GM18508 (cell line): Measurements from ENCODE around the gene UNC13B.

Experiments used
- ATAC-seq: cut with Tn5 transposase; IDR thresholded peaks from one replicate; pipeline ENCODE4 v1.9.1; 2021; ENCODE audit warnings: moderate number of reproducible peaks; ENCODE audit not compliant: insufficient read depth, unreplicated experiment

Gene UNC13B

DNA sequence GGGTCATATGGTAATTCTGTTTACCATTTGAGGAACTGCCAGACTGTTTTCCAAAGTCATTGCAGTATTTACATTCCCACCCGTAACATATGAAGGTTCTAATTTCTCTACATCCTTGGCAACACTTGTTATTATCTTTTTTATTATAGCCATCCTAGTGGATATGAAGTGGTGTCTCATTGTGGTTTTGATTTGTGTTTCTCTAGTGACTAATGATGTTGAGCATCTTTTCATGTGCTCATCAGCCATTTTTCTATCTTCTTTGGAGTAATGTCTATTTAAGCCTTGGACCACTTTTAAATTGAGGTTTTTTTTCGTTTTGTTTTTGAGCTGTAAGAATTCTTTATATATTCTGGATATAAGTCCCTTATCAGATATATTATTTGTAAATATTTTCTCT is 195.3 kb downstream of the UNC13B start:
- ATAC-seq: no peak

DNA sequence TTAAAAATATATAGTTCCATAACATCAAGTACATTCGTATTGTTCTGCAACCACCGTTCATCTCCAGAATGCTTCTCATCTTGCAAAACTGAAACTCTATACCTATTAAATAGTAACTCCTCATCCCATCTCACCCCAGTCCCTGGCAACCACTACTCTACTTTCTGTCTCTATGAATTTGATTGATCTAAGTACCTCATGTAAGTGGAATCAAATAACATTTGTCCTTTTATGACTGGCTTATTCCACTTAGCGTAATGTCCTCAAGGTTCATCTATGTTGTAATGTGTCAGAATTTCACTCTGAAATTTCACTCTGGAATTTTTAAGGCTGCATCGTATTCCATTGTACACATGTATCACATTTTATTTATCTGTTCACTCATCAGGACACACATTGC is 196.0 kb downstream of the UNC13B start:
- no peak for ATAC-seq

DNA sequence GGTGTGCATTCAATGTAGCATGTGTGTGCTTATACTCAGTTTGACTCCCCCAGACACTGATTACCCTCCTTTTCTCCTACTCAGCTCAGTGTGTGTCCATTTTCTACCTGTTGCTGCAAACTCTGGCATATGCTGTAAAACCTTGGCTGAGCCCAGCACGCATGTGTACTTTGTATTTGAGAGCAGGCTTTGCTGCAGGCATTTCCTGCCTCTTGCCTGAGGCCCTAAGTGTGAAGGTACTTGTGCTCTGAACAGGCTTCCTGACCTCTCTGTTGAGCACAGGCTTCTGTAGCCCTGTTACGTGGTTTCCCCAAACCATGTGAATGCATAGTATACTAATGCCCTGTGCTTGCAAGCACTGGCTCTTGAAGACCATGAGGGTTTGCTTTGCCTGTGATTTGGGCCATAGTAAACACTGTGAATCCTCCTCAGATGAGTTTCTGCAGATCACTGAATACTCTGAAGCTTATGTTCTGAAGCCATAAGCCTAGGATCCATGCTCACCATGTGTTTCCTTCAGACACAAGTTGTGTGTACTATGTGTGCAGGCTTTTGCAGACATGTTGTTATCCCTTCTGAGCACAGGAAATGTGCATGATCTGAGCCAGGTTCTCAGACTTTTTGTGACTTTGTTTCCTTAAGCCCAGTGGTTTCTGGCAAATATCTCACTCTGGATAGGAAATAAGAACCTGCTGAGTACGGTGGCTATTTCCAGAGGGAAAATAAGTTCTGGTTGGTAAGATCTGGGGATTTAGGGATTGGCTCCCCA is 203.2 kb downstream of the UNC13B start:
- ATAC-seq: no peak

DNA sequence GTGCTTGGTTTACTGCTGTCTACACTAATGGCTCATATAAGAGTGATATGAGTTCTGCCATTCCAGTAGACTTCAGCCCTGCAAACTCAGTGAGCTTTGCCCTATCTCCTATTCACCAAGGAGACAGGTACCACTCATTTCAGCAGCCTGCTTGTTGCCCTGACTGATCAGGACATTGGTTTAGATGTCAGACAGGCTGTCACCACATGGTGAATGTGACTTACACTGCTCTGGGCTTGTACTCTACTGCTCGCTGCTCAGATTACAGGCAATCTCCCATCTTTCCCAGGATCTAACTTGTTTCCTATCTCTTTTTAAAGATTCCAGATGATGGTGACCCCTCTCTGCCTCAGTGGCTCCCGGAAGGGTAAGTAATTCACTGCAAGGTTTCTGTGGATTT is 204.8 kb downstream of the UNC13B start:
- no peak for ATAC-seq

DNA sequence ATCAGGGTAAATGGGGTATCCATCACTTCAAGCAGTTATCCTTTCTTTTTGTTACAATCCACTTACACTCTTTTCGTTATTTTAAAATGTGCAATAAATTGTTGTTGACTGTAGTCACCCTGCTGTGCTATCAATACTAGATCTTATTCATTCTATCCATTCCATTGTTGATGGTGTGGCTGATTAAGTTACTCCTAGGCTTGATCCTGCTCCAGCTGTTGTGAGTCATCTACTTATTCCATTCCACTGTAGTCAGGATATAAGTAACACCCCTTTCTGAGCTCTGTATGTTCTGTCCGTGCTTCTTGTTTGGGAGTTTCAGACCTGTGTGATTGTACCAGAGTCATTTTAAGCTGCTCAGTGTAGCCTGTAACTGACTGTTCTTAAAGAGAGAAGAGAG is 205.6 kb downstream of the UNC13B start:
- no peak for ATAC-seq

DNA sequence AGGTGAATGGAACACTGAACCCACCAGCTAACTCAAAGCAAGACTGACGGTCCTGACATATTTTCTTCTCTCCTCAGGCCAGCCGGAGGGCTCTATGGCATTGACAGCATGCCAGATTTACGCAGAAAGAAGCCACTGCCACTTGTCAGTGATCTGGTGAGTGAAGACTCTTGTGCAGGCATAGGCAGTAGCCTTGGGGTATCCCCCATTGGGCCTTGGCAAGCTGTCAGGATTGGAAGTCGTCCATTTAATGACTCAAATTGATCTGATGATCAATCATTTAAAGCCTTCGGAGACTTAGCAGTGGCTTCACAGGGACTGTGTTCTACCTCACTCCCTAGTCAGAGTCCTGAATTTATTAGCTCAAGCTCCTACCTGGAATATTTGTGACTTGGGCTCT is 208.4 kb downstream of the UNC13B start:
- no peak for ATAC-seq

DNA sequence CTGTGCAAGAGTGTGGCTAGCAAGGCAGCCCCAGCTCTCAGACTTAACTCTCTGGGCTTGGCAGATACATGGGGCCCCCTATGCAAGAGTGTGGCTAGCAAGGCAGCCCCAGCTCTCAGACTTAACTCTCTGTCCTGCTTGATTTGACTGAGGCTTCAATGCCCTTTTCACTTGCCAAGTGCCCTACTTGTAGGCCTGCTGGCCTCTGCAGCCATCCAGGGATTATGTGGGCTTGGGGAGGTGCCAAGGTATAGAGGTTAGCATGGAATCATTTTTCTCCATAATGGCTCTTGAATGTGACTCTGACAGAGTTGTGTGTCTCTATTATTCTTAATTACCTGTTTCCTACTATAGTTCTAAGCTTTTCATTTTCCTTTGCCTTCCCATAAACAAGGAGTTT is 212.6 kb downstream of the UNC13B start:
- no peak for ATAC-seq

DNA sequence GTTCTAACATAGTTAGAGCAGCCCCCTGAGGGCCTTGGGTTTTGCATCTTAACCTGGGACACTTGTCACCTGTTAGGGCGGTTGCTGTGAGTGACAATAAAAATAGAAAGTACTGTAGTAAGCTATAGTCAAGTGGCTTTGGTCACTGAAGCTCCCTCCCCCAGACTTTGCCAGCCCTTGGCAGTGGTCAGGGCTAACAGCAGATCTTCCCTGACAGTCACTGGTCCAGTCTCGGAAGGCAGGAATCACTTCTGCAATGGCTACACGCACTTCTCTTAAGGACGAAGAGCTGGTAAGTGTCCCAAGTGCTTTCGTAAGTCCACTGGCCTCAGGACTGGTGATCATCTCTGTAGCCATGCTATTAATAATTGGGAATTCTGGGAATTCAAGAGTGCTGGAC is 213.1 kb downstream of the UNC13B start:
- ATAC-seq: no peak

DNA sequence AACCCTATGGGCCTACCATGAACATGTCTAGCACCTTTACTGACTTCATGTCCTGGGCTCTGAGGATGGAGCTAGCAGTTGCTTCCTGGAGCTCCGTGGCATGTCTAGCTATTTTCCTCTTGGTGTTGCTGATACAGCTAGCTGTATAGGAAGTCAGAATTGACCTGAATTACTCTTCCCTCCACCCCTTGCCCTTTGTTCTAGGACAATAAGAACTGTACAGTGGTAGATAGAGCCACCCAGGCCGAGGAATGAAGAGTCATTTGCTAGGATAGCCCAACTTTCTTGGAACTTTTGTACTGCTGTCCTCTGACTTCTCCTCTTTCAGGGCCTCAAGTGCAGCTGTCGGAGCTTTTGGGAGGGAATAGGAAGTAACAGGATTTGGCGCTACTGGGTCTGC is 218.2 kb downstream of the UNC13B start:
- ATAC-seq: no peak

DNA sequence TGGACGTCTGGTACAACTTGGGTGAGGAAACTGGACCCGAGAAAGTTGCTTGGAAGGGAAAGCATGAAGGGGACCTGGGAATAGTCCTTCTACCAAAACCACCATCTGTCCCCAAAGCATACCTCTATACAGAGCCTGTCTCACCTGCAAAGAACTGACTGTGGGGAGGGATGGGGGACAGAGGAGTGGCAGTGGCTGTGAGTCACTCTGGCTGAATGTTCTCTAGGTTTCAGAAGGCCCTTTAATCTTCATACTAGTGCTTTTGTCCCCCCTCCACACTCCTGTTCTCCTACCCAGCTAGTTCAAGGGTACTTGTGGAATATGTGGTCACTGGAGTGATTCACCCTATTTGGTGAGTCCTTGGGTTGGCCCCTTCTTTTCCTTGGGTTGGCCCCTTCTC is 218.8 kb downstream of the UNC13B start:
- no peak for ATAC-seq

DNA sequence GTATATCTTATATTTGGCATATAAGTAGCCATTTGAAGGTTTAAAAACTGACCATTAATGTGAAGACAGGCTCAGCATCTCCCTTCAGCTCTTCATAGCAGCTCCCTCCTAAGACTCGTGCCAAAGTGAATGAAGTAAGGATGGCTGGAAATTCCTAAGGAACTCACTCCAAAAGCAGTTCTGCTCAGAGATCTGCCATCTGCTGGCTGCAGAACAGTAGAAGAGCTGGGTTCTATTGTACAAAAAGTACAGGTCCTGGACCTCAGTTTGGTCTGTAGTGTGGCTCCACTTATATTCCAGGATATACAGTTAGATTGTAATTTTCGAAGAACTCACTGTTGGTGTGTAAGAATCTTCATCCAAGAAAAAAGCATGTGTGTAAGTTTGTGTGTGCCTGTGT is 223.2 kb downstream of the UNC13B start:
- no peak for ATAC-seq

DNA sequence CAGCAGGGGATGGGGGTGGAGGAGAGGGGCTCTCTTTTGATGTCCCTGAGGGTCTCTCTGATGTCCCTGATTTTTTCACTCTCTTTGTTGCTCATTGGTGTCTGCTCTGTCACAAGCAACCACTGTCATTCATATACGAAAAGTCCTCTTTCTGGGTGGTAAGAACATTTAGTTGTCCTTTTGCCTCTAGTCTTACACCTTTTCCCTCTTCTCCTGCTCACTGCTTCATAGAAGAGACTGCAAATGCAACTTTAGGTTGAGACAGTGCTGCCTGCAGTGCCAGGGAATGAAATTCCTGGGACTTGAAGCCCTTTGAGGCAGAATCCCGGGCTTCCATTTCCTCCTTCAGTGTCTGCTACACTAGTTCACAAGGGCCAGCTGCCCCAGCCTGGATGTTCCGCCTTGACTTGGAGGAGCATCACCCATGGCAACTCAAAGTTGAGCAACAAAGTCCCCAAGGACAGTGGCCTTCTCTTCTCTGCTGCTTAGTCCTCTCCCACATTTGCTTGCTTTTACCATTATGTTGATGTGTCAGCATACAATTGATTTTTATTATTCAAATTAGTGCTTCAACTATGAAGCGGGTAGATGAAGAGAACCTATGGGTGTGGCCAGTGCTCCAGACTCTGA is 233.4 kb downstream of the UNC13B start:
- no peak for ATAC-seq

DNA sequence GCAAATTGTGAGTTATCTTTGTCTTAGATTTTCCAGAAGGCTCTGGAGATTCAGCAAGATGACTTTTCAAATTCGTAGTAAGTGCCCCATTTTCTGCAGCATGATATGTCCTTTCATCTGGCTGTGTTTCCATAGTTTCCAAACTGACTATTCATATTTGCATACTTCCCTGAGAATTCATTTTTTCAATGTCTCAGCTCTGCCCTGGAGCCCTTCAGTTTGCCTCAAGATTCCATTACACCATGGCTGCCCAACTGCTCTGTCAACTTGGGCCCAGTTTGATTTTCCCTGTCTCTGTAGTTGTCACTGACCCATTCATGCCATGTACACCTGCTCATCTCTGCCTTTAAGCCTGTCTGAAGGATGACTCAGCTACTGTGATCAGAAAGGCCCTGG is 233.9 kb downstream of the UNC13B start:
- no peak for ATAC-seq

DNA sequence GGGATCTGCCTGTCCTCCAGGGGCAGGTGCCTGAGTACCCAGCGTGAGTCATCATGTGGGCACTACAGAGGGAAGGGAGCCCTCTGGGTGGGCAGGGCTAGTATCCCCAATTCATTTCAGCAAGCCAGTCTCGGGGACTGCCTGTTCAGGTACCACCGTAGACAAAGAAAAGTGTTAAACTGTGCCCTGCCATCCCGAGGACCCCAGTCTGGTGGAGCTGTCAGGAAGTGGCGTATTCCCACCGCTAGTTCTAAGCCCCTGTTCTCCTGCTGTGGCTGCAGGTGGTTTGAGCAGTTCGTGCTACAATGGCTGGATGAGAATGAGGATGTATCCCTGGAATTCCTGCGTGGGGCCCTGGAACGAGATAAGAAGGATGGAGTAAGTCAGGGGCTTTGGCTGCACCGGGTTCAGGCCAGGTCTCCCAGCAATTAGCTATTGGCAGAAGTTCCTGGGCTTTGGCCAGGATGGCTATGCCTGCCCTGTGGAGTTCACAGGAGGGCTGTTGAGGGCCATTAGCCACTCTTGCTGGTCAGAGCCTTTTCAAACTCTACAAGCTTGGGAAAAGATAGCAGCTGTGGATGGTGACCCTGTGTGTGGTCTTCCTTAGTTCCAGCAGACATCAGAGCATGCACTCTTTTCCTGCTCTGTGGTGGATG is 234.9 kb downstream of the UNC13B start:
- no peak for ATAC-seq

DNA sequence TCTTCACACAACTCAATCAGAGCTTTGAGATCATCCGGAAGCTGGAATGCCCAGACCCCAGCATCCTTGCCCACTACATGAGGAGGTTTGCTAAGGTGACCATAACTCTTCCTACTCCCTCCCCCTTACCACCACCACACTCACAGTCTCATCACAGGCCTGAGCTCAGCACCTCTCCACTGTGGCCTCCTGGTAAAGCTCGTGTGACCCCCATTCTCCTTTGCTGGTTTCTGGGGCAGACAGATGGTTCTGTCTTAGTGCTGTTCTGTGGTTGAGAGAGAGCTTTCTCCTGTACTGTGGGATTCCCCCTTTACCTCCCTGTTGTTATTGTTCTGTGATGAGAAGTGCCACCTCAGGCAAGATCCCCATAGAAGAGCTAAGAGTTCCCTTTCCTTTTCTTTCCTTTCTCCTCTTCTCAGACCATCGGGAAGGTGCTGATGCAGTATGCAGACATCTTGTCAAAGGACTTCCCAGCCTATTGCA is 235.4 kb downstream of the UNC13B start:
- ATAC-seq: no peak

DNA sequence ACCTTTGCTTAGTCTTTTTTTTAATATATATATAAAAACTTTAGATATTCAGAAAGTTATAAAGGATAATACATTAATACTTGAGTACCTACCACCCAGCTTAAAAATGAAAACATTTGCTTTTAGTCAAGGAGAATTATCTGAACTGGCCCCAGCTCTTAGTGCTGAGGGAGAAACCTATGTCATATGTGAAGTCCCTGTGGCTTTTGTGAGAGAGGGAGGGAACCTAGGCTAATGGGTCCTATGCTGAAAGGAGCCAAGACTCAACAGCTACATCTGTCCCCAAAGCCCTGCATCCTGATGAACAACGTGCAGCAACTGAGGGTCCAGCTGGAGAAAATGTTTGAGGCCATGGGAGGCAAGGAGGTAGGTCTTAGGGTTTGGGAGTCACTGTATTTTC is 236.1 kb downstream of the UNC13B start:
- ATAC-seq: no peak

DNA sequence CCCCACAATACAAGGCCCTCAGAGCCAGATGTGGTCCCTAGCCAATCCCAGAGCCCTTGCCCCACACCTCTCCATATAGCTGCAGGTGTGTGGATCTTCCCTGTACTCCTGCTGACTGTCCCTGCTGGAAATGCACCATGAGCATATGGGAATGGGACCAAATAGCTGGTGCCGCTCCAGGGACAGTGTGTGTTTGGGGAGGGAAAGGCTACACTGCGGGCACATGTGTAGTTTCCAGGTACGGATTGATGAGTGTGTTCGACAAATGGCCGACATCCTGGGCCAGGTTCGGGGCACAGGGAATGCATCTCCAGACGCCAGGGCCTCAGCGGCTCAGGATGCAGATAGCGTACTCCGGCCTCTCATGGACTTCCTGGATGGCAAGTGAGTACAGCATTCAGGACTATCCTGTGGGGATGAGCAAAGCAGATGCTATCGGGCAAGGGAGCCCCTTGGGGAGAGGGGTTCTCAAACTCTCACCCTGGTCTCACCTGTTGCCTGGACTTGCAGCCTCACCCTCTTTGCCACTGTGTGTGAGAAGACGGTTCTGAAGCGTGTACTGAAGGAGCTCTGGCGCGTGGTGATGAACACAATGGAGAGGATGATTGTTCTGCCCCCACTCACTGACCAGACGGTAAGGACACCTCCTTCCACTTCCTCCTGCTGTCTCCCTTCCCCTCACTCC is 237.0 kb downstream of the UNC13B start:
- ATAC-seq: no peak

DNA sequence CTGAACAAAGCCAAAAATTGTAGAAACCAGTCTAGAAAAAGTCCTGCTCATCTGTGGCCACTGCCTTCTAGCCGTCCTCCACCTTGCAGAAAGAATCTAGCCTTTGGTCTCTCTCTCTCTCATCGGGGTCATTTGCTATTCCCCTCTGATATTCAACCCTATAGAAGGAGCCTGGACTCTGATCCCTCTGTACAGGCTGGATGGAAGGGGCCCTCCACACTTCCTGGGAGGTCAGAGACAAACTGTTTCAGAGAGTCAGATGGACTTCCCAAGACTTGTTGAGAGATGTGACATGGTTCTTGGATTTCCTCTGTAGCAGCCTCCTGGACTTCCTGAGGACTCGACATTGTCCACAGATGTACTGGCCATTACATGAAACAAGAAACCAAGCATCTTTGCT is 243.1 kb downstream of the UNC13B start:
- ATAC-seq: no peak

DNA sequence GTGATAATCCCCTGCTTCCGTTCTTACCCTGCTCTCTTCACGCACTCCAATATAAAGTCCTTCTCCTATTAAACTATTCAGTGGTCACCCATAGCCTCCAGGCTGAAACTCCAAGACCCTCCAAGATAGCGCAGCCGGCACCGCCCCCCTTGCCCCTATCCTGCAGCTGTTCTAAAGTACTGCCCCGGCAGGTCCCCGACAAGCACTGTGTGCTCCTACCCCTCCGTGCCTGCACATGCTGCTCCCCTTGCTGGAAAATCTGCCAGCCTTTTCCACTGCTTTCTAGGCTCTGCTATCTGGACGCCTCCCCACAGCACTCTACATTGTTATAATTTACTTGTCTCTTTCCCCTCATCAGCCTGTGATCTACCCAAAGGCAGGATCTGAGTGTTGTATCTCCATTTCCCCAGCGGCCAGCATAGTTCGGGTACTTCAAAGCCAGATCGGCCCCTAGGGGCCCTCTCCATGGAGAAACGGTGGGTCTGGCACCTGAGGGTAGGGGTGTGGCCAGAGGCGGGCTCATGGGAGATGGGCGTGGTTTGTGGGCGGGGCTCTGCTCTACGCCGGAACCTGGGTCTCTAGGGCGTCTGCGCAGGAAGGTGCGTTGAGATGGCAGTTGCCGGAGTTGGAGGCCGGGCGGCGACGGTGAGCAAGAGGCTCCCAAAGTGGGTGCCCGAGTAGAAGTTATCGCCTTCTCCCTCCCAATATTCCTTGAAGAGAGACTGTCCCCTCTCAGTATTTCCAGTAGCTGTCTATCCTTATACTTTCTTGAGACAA is 244.6 kb downstream of the UNC13B start:
- ATAC-seq: no peak

DNA sequence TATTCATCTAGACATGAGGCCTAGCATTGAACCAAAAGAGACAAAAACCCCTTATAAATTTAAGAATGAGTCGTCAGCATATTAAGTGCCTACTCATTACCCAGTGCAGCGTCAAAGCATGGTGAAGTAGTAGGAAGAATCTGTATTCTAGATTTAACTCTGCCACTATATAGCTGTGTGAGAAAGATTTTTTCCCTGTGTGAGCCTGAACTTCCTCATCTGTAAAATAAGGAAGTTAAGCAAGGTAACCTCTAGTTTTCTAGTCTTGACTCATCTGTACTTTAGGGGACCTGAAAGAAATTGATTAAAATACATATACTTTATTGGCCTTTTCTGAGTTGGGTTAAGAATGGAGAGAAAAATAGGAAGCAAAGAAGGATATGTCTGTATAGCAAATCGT is 246.0 kb downstream of the UNC13B start:
- ATAC-seq: no peak
